ENCODE results near the gene MEOX2.

MEOX2 gene

DNA sequence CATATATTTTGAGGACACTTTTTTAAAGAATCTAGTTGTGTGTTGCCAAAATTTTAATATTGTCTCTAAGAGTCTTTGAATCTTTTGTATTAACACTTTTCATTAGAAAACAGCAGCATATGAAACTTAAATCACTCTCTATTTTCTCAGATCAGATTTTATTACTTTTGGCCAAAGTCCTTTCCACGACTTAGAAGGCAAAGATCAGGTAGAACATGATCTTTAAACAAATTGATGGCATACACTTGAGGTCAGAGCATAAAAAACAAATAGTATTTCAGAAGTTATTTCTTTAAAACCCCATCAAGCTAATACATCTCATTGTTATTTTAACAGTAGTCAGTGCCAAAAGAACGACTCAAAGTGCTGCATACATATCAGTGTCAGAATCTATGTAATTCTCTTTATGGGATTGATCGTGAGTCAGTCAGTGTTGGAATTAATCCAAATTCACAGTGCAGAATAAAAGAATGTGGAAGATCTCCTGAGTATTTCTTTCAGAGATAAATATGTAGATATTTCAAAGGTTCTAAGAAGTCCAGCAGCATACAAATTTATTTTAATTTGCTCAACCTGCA lies 115.1 kb downstream of the MEOX2 start:
- peak; percentile 28 for DNase-seq (ENCODE audit: low read depth)
- H3K4me3 ChIP-seq (replicated peaks; ENCODE audit: low read depth, low read length) = no peak overlapping the region
- TF ChIP-seq, protein P1, sequence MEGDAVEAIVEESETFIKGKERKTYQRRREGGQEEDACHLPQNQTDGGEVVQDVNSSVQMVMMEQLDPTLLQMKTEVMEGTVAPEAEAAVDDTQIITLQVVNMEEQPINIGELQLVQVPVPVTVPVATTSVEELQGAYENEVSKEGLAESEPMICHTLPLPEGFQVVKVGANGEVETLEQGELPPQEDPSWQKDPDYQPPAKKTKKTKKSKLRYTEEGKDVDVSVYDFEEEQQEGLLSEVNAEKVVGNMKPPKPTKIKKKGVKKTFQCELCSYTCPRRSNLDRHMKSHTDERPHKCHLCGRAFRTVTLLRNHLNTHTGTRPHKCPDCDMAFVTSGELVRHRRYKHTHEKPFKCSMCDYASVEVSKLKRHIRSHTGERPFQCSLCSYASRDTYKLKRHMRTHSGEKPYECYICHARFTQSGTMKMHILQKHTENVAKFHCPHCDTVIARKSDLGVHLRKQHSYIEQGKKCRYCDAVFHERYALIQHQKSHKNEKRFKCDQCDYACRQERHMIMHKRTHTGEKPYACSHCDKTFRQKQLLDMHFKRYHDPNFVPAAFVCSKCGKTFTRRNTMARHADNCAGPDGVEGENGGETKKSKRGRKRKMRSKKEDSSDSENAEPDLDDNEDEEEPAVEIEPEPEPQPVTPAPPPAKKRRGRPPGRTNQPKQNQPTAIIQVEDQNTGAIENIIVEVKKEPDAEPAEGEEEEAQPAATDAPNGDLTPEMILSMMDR (IDR thresholded peaks at IDR 0.05; ENCODE audit: low read length, missing control alignments) = no peak

DNA sequence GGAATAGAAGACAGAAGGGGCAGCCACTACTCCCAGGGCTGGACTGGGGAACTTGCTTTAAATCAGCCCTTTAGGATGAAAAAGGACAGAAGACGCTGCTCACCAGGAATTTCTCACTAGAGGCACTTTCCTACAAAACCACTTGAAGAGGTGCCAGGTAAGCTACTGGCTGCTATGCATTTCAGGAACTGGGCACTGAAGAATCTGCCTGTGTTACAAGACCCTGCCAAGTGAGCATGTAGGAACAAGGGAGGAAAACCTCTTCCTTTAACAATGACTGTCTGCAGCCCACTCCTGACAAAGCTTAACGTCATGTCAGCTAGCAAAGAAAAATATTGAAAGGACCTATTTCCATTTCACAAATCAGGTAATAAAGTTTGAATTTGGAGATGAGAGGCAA lies 118.8 kb downstream of the MEOX2 start:
- TF ChIP-seq, protein P1 (IDR thresholded peaks at IDR 0.05; ENCODE audit: low read length, missing control alignments) = no peak

DNA sequence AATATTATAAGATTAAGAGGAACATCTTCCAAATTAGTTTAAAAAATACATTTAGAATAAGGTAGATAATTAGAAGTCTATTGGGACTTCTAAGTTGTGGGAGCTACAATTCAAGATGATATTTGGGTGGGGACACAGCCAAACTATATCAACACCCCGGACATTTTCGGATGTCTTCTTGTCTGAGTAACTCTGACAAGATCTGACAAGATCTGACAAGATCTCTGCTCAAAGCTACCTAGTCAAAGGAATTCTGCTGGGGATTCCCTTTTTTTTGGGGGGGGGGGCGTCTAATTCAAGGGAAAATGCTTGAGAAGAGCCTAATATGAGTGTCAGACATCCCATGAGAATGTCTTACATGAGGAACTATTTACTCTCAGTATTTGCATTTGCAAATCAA lies 119.4 kb downstream of the MEOX2 start:
- no peak for DNase-seq (ENCODE audit: low read depth)
- H3K4me3 ChIP-seq (replicated peaks; ENCODE audit: low read depth, low read length) = no peak overlapping the region
- TF ChIP-seq, protein P1 (IDR thresholded peaks at IDR 0.05; ENCODE audit: low read length, missing control alignments) = no peak

More for the DNA sequence above, 118.8 kb downstream of the MEOX2 start:
- DNase-seq (ENCODE audit: low read depth) = no peak
- no peak overlapping the region for H3K4me3 ChIP-seq (replicated peaks; ENCODE audit: low read depth, low read length)

DNA sequence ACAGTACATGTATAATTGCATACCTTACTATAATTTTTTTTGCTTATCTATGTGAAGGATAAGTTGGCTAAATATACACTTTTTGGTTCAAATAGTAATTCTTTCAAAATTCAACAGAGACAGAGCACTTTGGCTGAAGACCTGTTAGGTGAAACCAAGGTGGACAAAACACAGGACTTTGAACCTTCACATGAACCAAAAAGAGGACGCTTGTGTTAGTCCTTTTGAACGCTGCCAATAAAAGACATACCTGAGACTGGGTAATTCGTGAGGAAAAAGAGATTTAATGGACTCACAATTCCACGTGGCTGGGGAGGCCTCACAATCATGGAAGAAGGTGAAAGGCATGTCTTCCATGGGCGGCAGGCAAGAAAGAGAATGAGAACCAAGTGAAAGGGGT lies 120.0 kb downstream of the MEOX2 start:
- no peak overlapping the region for H3K4me3 ChIP-seq (replicated peaks; ENCODE audit: low read depth, low read length)
- no peak for DNase-seq (ENCODE audit: low read depth)
- TF ChIP-seq, protein P1 (IDR thresholded peaks at IDR 0.05; ENCODE audit: low read length, missing control alignments) = no peak

DNA sequence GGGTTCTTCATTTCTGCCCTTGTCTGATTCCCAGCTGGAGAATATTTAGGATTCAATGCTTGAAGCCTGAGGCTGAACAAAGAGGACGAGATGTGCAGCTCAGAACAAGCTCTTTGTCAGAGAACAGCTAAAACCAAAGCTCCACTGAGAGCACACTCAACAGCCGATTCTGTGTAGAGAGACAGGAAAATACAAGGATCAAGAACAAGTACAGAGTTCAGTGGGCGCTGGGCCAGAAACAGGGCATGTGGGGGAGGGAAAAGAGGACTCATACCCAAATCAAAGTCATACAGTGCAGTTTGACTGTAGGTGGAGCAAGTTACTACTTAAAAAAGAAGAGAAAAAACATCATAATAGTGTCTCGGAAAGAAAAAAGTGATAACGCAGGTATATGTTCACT lies 124.6 kb downstream of the MEOX2 start, which contains the start of gene AGMO:
TSS of gene AGMO (minus strand) at position 181 of the 400 bp plus-strand sequence.
- TF ChIP-seq, protein P1 (IDR thresholded peaks at IDR 0.05; ENCODE audit: low read length, missing control alignments) = no peak
- H3K4me3 ChIP-seq (replicated peaks; ENCODE audit: low read depth, low read length) = no peak within 1 kb of the TSS
- peak; percentile 28 for DNase-seq (ENCODE audit: low read depth)
